Measurements from ENCODE around the gene HTR3B.

Gene HTR3B

GRCh38 chr11:113880971-113881370 lies 23.6 kb upstream of the HTR3B start:
- no peak for DNase-seq
- peaks cover 23% of the 10 kb centered on the region for H3K9me3 Mint-ChIP-seq
- H3K36me3 Mint-ChIP-seq (ENCODE audit: low read depth): no peaks in the 10 kb centered on the region
- H3K27me3 Mint-ChIP-seq (ENCODE audit: low read depth, poor library complexity): peaks cover 14% of the 10 kb centered on the region
- no peak overlapping the region for H3K27ac Mint-ChIP-seq
- no peak for TF ChIP-seq CTCF (IDR thresholded peaks at IDR 0.05)
- H3K4me3 Mint-ChIP-seq: no peak overlapping the region
- peaks cover 22% of the 10 kb centered on the region for H3K4me1 Mint-ChIP-seq

DNA sequence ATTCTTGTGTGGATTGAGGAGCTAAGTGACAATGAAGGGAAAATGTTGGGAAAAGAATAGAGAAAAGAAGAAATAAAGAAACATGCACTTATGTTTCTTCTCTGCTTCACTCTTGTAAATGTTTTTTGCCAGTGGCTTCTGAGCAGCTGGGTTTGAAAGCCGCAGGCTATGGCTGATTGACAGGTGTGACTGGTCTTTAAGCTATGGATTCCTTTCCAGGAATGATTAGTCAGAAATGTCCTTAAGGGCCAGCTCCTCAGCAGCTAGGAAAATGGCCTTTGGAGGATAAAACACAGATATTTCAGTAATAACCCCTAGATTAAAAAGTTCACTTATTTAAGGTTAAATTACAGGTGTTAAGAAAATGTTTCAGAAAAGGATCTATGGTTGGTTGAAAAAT lies 22.7 kb upstream of the HTR3B start:
- no peak for DNase-seq
- Mint-ChIP-seq H3K27me3 (ENCODE audit: low read depth, poor library complexity) (peaks cover 14% of the 10 kb centered on the region), H3K9me3 (peaks cover 23% of the 10 kb centered on the region), H3K36me3 (ENCODE audit: low read depth) (no peaks in the 10 kb centered on the region), H3K4me3 (no peak overlapping the region), H3K4me1 (peaks cover 19% of the 10 kb centered on the region), H3K27ac (no peak overlapping the region)
- no peak for TF ChIP-seq CTCF (IDR thresholded peaks at IDR 0.05)

GRCh38 chr11:113884361-113884836 lies 20.2 kb upstream of the HTR3B start:
- Mint-ChIP-seq H3K4me3 (no peak overlapping the region), H3K36me3 (ENCODE audit: low read depth) (no peaks in the 10 kb centered on the region), H3K27me3 (ENCODE audit: low read depth, poor library complexity) (peaks cover 9% of the 10 kb centered on the region), H3K27ac (no peak overlapping the region), H3K9me3 (peaks cover 9% of the 10 kb centered on the region), H3K4me1 (peaks cover 12% of the 10 kb centered on the region)
- no peak for DNase-seq
- TF ChIP-seq CTCF (IDR thresholded peaks at IDR 0.05): no peak

DNA sequence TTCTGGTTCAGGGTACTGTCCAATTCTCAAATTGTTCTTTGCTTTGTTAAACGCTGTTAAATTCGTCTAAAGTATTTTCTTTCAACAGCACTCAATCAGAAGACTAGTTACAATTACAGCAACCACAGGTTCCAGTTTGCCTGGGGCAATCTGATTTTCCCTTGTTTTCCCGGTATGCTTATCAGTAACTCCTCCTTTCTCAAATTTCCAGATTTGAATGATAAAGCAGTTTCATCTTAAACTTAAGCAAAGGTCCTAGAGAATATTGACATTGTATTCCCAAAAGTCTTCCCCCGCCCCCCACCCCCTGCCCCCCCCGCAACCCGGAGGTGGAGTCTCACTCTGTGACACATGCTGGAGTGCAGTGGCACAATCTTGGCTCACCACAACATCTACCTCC lies 18.7 kb upstream of the HTR3B start:
- peaks cover 3% of the 10 kb centered on the region for H3K27me3 Mint-ChIP-seq (ENCODE audit: low read depth, poor library complexity)
- H3K4me1 Mint-ChIP-seq: peaks cover 12% of the 10 kb centered on the region
- no peak for TF ChIP-seq CTCF (IDR thresholded peaks at IDR 0.05)
- H3K9me3 Mint-ChIP-seq: no peaks in the 10 kb centered on the region
- H3K27ac Mint-ChIP-seq: no peak overlapping the region
- DNase-seq: no peak
- H3K4me3 Mint-ChIP-seq: no peak overlapping the region
- H3K36me3 Mint-ChIP-seq (ENCODE audit: low read depth): no peaks in the 10 kb centered on the region

GRCh38 chr11:113888848-113889247 lies 15.7 kb upstream of the HTR3B start:
- TF ChIP-seq CTCF (IDR thresholded peaks at IDR 0.05): no peak
- Mint-ChIP-seq H3K36me3 (ENCODE audit: low read depth) (no peaks in the 10 kb centered on the region), H3K27ac (no peak overlapping the region)

DNA sequence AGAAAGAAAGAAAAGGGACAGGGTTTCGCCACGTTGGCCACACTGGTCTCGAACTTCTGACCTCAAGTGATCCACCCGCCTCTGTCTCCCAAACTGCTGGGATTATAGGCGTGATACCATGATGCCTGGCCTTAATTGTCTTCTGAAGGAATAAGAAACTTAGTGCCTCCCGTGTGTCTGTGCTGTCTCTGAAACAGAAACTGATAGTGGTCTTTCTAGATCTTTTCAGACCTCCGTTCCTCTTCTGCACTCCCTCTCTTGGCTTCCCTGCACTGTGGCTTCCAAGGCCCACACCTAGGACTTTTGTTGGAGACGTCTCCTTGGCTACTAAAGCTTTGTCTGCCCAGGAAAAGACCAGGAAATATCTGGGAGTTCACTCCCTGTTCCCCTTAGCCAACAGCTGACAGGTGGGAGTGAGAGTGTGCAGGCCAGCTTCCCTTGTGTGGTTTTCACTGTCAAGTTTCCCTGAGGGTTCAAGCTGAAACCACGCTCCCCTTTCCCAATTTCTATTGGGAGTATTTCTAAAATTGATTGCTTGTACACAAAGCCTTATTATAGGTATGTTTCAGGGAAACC lies 10.1 kb upstream of the HTR3B start:
- TF ChIP-seq CTCF (IDR thresholded peaks at IDR 0.05): no peak
- no peaks in the 10 kb centered on the region for H3K9me3 Mint-ChIP-seq
- no peaks in the 10 kb centered on the region for H3K36me3 Mint-ChIP-seq (ENCODE audit: low read depth)
- no peak overlapping the region for H3K4me3 Mint-ChIP-seq
- H3K4me1 Mint-ChIP-seq: peaks cover 34% of the 10 kb centered on the region
- peaks cover 11% of the 10 kb centered on the region for H3K27me3 Mint-ChIP-seq (ENCODE audit: low read depth, poor library complexity)
- peak overlapping the region; percentile 88 for H3K27ac Mint-ChIP-seq
- DNase-seq: no peak

More at GRCh38 chr11:113888848-113889247, 15.7 kb upstream of the HTR3B start:
- no peaks in the 10 kb centered on the region for H3K9me3 Mint-ChIP-seq
- peaks cover 12% of the 10 kb centered on the region for H3K4me1 Mint-ChIP-seq
- no peaks in the 10 kb centered on the region for H3K27me3 Mint-ChIP-seq (ENCODE audit: low read depth, poor library complexity)
- no peak for DNase-seq
- H3K4me3 Mint-ChIP-seq: no peak overlapping the region

Measured in nephron progenitor cell (in vitro differentiated cells).